Neutrophil (primary cell): ENCODE data around the gene CD79B.
"Not testable (repeated sequence)": the region's sequence is repeated elsewhere in the genome, so short reads cannot be mapped to it uniquely, and the experiment has no call there.

Experiments used
- H3K27ac ChIP-seq: fragments of 200-600 bp; sonication (generic); 2 replicates; pipeline ENCODE4 v1.5.1; 2016; ENCODE audit warnings: mild to moderate bottlenecking, moderate library complexity
- H3K27me3 ChIP-seq: fragments of 200-600 bp; sonication (generic); 2 replicates; pipeline ENCODE4 v1.6.0; 2016; ENCODE audit warnings: mild to moderate bottlenecking
- H3K36me3 ChIP-seq: fragments of 200-600 bp; sonication (generic); 2 replicates; pipeline ENCODE4 v1.5.1; 2017
- H3K4me1 ChIP-seq, 2 experiments: fragments of 200-600 bp in 1 of 2; sonication (generic) in 1 of 2; 1 replicate in 1 of 2; 2 replicates in 1 of 2; pipeline versions ENCODE4 v1.5.1 to v1.6.1; 2013 to 2016; ENCODE audit warnings: low read depth in 1 of 2, low read length in 1 of 2, mild to moderate bottlenecking in 1 of 2, moderate library complexity in 1 of 2; ENCODE audit not compliant: control insufficient read depth in 1 of 2, insufficient read depth in 1 of 2
- H3K4me3 ChIP-seq, 2 experiments: fragments of 200-600 bp in 1 of 2; sonication (generic) in 1 of 2; 1 replicate in 1 of 2; 2 replicates in 1 of 2; pipeline ENCODE4 v1.5.1; 2013 to 2016; ENCODE audit warnings: low read depth in 1 of 2, low read length in 1 of 2, mild to moderate bottlenecking in 1 of 2, moderate library complexity in 1 of 2
- H3K9me3 ChIP-seq: fragments of 200-600 bp; sonication (generic); 2 replicates; pipeline ENCODE4 v1.5.1; 2016

CD79B gene

DNA sequence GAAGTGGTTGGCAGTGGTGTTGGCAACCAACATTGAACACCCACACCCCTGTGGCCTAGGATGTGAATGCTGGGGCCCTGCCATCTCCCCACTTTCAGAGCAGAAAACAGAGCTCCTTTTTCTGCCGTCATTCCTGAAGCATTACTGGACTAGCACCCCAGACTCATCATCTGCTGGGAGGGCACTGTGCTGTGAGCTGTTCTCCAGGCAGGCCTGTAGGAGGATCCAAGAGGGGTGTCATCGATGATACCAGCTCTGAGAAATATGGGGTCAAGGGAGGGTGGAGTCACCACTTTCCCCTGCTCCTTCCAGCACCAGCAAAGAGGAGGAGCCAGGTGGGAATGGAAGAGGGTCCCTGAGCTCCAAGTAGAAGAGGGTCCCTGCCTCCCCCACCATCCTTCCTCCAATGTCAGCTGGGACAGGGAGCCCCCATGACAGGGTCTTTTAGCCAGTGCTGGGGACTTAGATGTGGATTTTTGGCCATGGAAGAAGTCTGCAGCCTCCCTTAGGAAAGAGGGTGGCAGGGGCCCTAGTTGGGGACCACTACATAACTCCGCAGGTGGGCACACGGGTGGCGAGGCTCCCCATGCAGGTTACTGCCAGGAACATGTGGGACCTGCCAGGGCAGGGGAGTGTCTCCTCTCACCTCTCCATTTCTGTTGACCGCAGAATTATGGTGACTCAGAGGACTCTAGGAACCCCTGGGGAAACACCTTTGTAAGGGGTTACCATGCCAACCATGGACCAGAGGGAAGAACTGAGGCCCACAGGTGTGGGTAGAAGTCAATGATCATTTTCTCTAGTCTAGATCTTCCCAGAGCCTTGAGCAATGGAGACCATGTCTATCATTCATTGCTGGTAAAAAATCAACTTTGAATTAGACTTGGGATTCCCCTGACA is 33.0 kb downstream of the CD79B start:
- H3K9me3 ChIP-seq, H3K4me3 ChIP-seq, H3K36me3 ChIP-seq, H3K4me1 ChIP-seq, H3K27me3 ChIP-seq, H3K27ac ChIP-seq: not testable (repeated sequence)

GRCh38 chr17:63896524-63897354 is 35.4 kb downstream of the CD79B start, which contains the start of gene CSH1:
TSS of gene CSH1 (minus strand) at chr17:63896574. CDS start at chr17:63896511, 63 bp downstream.
- H3K27ac ChIP-seq, H3K4me1 ChIP-seq, H3K9me3 ChIP-seq, H3K4me3 ChIP-seq, H3K27me3 ChIP-seq, H3K36me3 ChIP-seq: not testable (repeated sequence)

- not testable (repeated sequence) for H3K36me3 ChIP-seq, H3K4me3 ChIP-seq, H3K27me3 ChIP-seq, H3K4me1 ChIP-seq, H3K9me3 ChIP-seq, H3K27ac ChIP-seq
These were observed 37.3 kb downstream of the CD79B start for GRCh38 chr17:63894821-63895220.

GRCh38 chr17:63894021-63894420 is 38.1 kb downstream of the CD79B start:
- not testable (repeated sequence) for H3K27ac ChIP-seq, H3K4me1 ChIP-seq

DNA sequence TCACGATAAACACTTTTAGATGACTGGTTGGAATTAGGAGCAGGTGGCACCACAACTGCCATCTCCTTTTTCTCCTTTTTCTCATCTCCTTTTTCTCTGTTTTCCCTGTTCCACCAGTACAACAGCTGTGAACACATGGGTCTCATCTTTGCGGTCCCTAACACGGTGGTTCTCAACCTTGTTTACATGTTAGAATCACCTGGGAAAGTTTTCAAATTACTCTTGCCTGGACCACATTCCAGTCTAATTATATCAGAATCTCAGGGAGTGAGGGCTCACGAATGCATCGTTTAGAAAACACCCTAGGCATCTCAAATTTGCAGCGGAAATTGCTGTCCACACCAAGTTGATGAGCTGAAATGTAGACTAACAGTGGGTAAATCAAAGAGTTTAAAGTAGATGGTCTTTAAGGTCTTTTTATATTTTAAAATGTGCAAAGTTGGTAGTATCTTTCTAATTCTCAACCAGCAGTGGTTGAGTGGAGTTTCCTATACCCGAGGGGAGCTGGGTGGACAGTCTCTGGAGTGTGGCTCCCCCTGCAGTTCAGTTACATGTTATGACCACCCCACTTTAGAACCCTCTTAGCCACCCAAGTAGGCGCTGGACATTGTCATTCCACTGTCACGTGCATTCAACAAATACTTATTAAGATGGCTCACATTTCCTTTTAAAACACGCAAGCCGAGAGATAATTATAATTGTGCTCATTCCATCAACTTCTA is 39.7 kb downstream of the CD79B start:
- not testable (repeated sequence) for H3K36me3 ChIP-seq, H3K4me1 ChIP-seq, H3K27me3 ChIP-seq, H3K9me3 ChIP-seq, H3K4me3 ChIP-seq, H3K27ac ChIP-seq

More at GRCh38 chr17:63894021-63894420, 38.1 kb downstream of the CD79B start:
- H3K36me3 ChIP-seq, H3K27me3 ChIP-seq, H3K9me3 ChIP-seq, H3K4me3 ChIP-seq: not testable (repeated sequence)

- H3K4me1 ChIP-seq, H3K36me3 ChIP-seq: not testable (repeated sequence)
These were observed 42.9 kb downstream of the CD79B start for GRCh38 chr17:63889026-63889848.

GRCh38 chr17:63885119-63885518 is 47.0 kb downstream of the CD79B start:
- H3K27ac ChIP-seq, H3K4me1 ChIP-seq: not testable (repeated sequence)

More at GRCh38 chr17:63889026-63889848, 42.9 kb downstream of the CD79B start:
- not testable (repeated sequence) for H3K4me3 ChIP-seq, H3K9me3 ChIP-seq, H3K27ac ChIP-seq, H3K27me3 ChIP-seq

DNA sequence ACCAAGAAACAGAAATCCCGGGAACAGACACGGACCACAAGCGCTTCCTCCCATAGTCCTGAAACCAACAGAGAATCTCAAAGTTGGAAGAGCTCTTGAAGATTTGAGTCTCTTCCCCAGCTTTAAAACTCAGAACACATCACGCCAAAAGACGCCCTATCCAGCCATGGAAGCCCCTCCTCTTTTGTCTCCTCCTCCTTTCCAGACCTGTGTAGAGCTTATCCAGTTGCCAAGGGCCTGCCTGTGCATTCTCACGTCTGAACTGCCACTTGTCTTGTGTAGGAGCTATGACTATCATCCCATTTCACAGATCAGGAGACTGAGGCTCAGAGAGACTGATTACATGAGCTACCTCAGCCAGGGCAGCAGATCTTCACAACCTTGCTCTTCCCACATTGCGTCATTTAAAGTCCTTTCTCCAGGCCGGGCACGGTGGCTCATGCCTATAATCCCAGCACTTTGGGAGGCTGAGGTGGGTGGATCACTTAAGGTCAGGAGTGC is 49.5 kb downstream of the CD79B start:
- not testable (repeated sequence) for H3K4me1 ChIP-seq, H3K27ac ChIP-seq, H3K27me3 ChIP-seq, H3K36me3 ChIP-seq, H3K9me3 ChIP-seq, H3K4me3 ChIP-seq

More at GRCh38 chr17:63885119-63885518, 47.0 kb downstream of the CD79B start:
- not testable (repeated sequence) for H3K9me3 ChIP-seq, H3K36me3 ChIP-seq, H3K27me3 ChIP-seq, H3K4me3 ChIP-seq
